ENCODE results near the gene LDHD. TPM values are rescaled to one million over a fixed set of nuclear protein-coding genes. Genes with fewer than 3 reads are reported as not detected.

The LDHD gene
- total and polyA plus RNA-seq, 3 experiments from 2014 or later = 0.10 TPM; not detected in 2

DNA sequence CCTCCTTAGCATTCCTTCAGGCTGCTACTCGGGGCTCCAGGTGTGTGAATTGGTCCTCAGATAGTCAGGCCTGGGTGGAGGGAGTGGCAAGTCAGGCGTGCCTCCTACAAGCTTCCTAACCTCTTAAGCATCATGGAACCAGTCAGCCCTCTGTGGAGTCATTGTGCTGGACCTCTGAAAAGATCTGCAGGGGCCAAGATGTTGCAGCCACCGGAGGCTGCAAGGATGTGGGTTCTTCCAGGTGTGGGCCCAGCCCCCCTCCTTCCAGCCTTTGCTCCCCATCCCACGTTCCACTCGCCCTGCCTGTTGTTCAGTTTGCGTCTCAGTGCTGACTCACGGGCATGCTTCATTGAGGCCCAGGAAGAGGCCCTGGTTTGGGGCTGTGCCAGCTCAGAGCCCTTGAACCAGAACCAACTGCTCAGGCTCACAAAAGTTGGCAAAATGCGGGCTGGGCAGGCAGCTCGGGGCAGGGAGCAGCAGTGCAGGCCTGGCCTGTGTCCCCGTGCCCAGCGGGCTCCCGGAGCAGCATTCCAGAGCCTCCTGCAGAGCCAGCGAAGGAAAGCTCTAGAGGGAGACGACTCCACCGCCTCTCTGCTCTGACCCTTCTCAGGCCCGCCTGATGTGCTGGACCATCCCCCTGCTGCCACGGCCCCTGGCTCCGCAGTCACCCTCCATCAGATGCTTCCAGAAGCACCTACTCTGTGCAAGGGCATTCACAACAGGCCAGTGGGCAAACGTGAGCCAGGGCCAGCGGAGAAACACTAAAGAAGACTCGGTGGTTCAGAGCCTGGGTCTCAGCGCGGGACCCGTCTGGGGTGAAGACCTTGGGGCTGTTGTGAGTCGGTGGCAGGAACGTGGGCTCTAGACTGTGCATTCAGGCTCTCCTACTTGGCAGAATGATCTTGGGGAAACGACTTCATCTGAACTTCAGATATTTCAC lies 7.5 kb downstream of the LDHD start:
- Mint-ChIP-seq H3K9me3 (no peaks in the 10 kb centered on the region), H3K27ac (peak overlapping the region in 7 of 8 donors; percentile 55 to 94 (median 78)), H3K36me3 (no peaks in the 10 kb centered on the region), H3K4me1 (peaks cover 29 to 36% (median 30%) of the 10 kb centered on the region in 3 donors), H3K4me3 (peak overlapping the region in 6 of 7 donors; percentile 5 to 59 (median 52)), H3K27me3 (peaks cover 0 to 9% of the 10 kb centered on the region in 2 donors)
- H3K9me3 ChIP-seq (ENCODE audit: low read length) = no peaks in the 10 kb centered on the region
- no peaks in the 10 kb centered on the region for H3K36me3 ChIP-seq (ENCODE audit: insufficient read depth, low read length)
- H3K27ac ChIP-seq (ENCODE audit: low read depth, low read length) = no peak overlapping the region
- H3K4me1 ChIP-seq (ENCODE audit: insufficient read depth, low read length) = peaks cover 32% of the 10 kb centered on the region
- POLR2A ChIA-PET = interaction anchor here (0.9 to 2.0 kb wide), 2 partner anchors 34 to 110 kb away, joined by 3 to 11 read pairs; partner anchors contain the start of gene ZNRF1
- H3K4me3 ChIP-seq (ENCODE audit: low read length) = no peak overlapping the region
- H3K27me3 ChIP-seq (ENCODE audit: insufficient read depth, low read length, poor library complexity, severe bottlenecking) = no peaks in the 10 kb centered on the region
- peak; percentile 22 to 71 (median 42) for DNase-seq
- CTCF ChIA-PET = interaction anchor here (1.0 to 4.1 kb wide), 8 partner anchors 11 to 123 kb away, joined by 3 to 27 read pairs (median 5); partner anchors contain the start of gene ZNRF1

DNA sequence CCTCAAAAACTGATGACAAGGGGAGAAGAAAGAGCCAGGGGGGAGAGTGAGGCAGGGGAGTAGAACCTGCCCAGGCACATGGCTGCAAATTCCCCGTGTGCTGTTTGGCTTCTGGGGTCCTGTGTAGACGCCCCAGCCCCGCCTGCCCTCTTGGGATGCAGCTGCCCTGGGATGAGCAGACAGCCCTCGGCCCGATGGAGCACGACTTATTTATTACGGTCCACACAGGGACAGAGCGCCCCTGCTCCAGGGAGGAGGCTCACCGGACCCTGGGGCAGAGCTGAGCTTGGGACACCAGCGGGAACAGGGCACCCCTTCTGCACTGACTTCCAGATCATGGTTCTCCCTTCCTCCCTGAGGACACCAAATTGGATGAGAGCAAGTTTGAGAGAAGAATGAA lies 9.1 kb downstream of the LDHD start:
- Histone ChIP-seq H3K9me3 (ENCODE audit: low read length) (no peaks in the 10 kb centered on the region), H3K36me3 (ENCODE audit: insufficient read depth, low read length) (no peaks in the 10 kb centered on the region), H3K27me3 (ENCODE audit: insufficient read depth, low read length, poor library complexity, severe bottlenecking) (no peaks in the 10 kb centered on the region), H3K4me3 (ENCODE audit: low read length) (no peak overlapping the region), H3K4me1 (ENCODE audit: insufficient read depth, low read length) (peaks cover 32% of the 10 kb centered on the region), H3K27ac (ENCODE audit: low read depth, low read length) (no peak overlapping the region)
- Mint-ChIP-seq H3K9me3 (no peaks in the 10 kb centered on the region), H3K36me3 (peaks cover 0 to 2% (median 0%) of the 10 kb centered on the region in 3 donors), H3K27ac (peak overlapping the region in 1 of 8 donors; percentile 80), H3K4me3 (no peak overlapping the region), H3K27me3 (peaks cover 0 to 3% of the 10 kb centered on the region in 2 donors), H3K4me1 (peaks cover 29 to 36% (median 29%) of the 10 kb centered on the region in 3 donors)
- no peak for DNase-seq
- ChIA-PET CTCF (interaction anchor here (1.0 kb wide), 1 partner anchor 109 kb away, joined by 3 read pairs; the partner anchor contains the start of gene ZNRF1), POLR2A (no interaction called here)

DNA sequence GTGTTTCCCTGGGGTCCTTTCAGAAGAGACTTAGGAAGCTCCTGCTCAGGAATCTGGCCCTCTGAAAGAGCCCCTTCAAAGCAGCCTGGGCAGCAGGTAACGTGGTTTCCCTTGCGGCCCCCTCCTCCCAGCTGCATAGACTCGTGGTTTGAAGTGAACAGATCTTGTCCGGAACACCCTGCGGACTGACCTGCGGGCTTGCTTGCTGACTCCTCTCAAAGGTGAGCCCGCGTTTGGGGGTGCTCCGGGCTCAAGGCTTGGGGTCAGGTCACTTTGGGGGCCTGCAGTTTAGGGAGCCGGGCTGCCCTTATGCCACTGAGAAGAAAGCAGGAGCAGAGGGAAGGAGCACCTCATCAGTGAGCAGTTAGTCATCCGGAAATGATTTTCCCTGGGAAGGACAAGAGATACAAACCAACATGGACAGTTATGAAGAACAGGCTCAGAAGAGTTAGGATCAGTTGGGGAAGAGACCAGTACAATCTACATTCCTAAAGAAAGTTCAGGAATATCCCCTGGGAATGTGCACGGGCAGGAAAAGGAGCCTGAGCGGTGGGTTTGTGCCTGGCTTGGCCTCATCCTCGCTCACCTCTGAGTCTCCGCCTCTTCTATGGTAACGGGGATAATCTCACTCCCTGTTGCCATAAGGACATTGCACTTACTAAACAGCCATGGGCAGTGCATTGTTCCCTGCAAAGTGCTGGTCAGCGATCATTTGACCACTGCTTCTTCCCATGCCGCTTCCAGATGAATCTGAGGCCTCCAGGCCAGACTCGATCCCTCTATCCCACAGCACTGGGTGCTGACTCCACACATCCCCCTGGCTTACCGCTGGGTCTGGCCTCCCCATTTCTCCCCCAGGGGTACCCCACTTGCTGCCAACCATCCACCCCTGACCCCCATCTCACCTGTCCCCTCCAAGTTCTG lies 10.0 kb downstream of the LDHD start:
- Histone ChIP-seq H3K9me3 (ENCODE audit: low read length) (no peaks in the 10 kb centered on the region), H3K4me3 (ENCODE audit: low read length) (no peak overlapping the region), H3K27ac (ENCODE audit: low read depth, low read length) (no peak overlapping the region), H3K27me3 (ENCODE audit: insufficient read depth, low read length, poor library complexity, severe bottlenecking) (no peaks in the 10 kb centered on the region), H3K4me1 (ENCODE audit: insufficient read depth, low read length) (peaks cover 31% of the 10 kb centered on the region), H3K36me3 (ENCODE audit: insufficient read depth, low read length) (no peaks in the 10 kb centered on the region)
- peak overlapping the region in 3 of 7 donors; percentile 25 to 41 (median 36) for H3K4me3 Mint-ChIP-seq
- peaks cover 29 to 38% (median 31%) of the 10 kb centered on the region in 3 donors for H3K4me1 Mint-ChIP-seq
- ChIA-PET CTCF (interaction anchor here (1.0 to 1.5 kb wide), 2 partner anchors 108 kb away, joined by 3 to 8 read pairs; partner anchors contain the start of gene ZNRF1), POLR2A (no interaction called here)
- no peak for DNase-seq
- no peaks in the 10 kb centered on the region for H3K9me3 Mint-ChIP-seq
- H3K36me3 Mint-ChIP-seq = peaks cover 0 to 3% (median 0%) of the 10 kb centered on the region in 3 donors
- no peaks in the 10 kb centered on the region for H3K27me3 Mint-ChIP-seq
- peak overlapping the region in 4 of 8 donors; percentile 6 to 80 (median 40) for H3K27ac Mint-ChIP-seq

DNA sequence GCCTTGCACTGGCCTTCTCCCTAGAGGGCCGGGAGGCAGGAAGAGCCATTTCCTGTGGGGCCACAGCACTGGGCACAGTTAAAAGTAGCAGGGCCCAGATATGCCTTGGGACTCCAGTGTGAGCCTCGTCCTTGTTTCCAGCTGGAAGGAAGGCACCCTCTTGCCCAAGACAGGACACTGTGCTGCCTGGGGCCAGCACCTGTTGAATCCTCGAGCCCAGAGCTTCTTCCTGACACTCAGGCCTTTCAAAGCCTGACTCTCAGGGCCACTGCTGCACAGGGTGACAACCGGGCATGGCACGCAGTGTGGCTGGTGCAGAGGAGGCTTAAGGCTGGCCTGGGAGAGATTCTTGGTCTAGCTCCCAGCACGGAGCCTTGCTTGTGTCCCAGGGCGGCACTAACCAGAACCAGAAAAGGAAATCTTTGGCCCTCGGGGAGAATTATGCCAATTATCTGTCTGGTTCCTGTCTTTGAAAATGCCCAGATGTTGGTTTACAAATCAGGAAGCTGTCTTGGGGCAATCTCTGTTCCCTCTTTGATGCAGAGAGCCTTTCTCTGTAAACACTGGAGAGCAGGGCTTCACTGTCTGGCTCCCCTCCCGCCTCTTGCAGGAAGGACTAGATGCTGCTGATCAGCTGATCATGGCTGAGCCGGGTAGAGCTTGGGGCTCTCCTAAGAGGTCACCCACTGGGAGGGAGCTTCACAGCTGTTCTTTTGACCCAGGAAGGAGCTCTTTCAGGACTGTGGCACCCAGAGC lies 11.1 kb downstream of the LDHD start:
- H3K9me3 ChIP-seq (ENCODE audit: low read length) = no peaks in the 10 kb centered on the region
- POLR2A ChIA-PET = no interaction called here
- peaks cover 24% of the 10 kb centered on the region for H3K4me1 ChIP-seq (ENCODE audit: insufficient read depth, low read length)
- no peak overlapping the region for H3K4me3 ChIP-seq (ENCODE audit: low read length)
- no peak for DNase-seq
- Mint-ChIP-seq H3K4me1 (peaks cover 23 to 34% (median 29%) of the 10 kb centered on the region in 3 donors), H3K9me3 (no peaks in the 10 kb centered on the region), H3K4me3 (no peak overlapping the region), H3K27me3 (no peaks in the 10 kb centered on the region), H3K36me3 (peaks cover 0 to 3% (median 0%) of the 10 kb centered on the region in 3 donors), H3K27ac (peak overlapping the region in 1 of 8 donors; percentile 63)
- H3K36me3 ChIP-seq (ENCODE audit: insufficient read depth, low read length) = no peaks in the 10 kb centered on the region
- CTCF ChIA-PET = interaction anchor here (1.5 kb wide), 1 partner anchor 107 kb away, joined by 8 read pairs; the partner anchor contains the start of gene ZNRF1
- H3K27me3 ChIP-seq (ENCODE audit: insufficient read depth, low read length, poor library complexity, severe bottlenecking) = no peaks in the 10 kb centered on the region
- H3K27ac ChIP-seq (ENCODE audit: low read depth, low read length) = no peak overlapping the region

DNA sequence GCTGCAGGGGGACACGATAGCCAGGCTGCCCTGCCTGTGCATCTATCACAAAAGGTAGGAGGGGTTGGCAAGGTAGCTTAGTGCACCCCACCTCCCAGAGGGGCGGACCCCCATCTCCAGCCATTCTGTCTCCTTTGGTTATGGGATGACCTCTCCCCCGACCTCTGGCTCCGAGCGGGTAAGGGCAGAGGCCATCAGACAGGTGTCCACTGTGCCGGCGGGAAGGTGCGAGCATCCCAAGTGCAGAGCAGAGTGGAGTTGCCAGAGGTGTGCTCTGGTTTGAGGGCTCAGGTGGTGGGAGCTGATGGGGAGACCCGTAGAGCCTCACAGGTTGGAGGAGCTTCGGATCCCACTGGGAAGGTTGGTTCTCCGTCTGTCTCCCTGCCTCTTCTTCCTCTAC lies 11.7 kb downstream of the LDHD start:
- Mint-ChIP-seq H3K36me3 (peaks cover 0 to 3% (median 0%) of the 10 kb centered on the region in 3 donors), H3K27ac (peak overlapping the region in 1 of 8 donors; percentile 29), H3K9me3 (no peaks in the 10 kb centered on the region), H3K4me3 (no peak overlapping the region), H3K27me3 (no peaks in the 10 kb centered on the region), H3K4me1 (peaks cover 24 to 36% (median 31%) of the 10 kb centered on the region in 3 donors)
- Histone ChIP-seq H3K4me1 (ENCODE audit: insufficient read depth, low read length) (peaks cover 24% of the 10 kb centered on the region), H3K9me3 (ENCODE audit: low read length) (no peaks in the 10 kb centered on the region), H3K4me3 (ENCODE audit: low read length) (no peak overlapping the region), H3K27ac (ENCODE audit: low read depth, low read length) (no peak overlapping the region), H3K36me3 (ENCODE audit: insufficient read depth, low read length) (no peaks in the 10 kb centered on the region), H3K27me3 (ENCODE audit: insufficient read depth, low read length, poor library complexity, severe bottlenecking) (no peaks in the 10 kb centered on the region)
- DNase-seq = no peak
- CTCF ChIA-PET = no interaction called here
- POLR2A ChIA-PET = no interaction called here

DNA sequence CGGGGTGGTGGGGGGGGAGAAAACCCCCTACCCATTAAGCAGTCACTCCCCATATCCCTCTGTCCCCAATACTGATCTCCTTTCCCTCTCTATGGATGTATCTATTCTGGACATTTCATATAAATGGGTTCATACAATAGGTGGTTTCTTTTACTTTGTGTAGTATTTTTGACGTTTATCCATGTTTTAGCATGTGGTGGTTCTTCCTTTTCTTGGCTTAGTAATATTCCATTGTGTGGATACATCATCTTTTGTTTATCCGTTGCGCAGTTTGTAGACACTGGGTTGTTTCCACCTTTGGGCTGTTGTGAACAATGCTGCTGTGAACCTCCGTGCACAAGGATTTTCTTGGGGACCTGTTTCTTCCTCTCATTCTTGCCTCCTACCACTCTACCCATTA lies 12.6 kb downstream of the LDHD start:
- no peaks in the 10 kb centered on the region for H3K9me3 Mint-ChIP-seq
- ChIA-PET POLR2A (no interaction called here), CTCF (no interaction called here)

DNA sequence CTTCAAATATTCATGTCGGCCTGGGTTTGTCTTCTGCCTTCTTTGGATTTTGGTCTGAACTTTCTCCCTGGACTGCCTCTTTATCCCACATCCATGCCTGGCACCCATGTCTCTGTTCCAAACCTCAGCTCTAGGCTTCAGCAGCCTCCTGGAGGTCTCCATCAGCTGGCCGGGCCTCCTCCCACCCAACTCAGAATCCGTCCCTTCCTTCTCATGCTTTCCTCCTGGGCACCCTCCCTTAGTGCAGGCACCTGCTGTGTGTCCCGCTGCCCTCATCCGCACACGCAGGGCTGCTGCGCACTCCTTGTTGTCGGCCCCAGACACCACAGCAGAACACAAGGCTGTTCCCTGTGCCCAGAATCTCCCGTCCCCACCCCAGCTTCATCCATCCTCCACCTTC lies 14.0 kb downstream of the LDHD start:
- no peaks in the 10 kb centered on the region for H3K27me3 ChIP-seq (ENCODE audit: insufficient read depth, low read length, poor library complexity, severe bottlenecking)
- Mint-ChIP-seq H3K9me3 (no peaks in the 10 kb centered on the region), H3K27me3 (no peaks in the 10 kb centered on the region), H3K4me3 (peak overlapping the region in 1 of 7 donors; percentile 73), H3K27ac (peak overlapping the region in 5 of 8 donors; percentile 38 to 86 (median 70)), H3K36me3 (peaks cover 0 to 3% (median 0%) of the 10 kb centered on the region in 3 donors), H3K4me1 (peaks cover 27 to 38% (median 37%) of the 10 kb centered on the region in 3 donors)
- H3K4me3 ChIP-seq (ENCODE audit: low read length) = no peak overlapping the region
- no peak for DNase-seq
- no peaks in the 10 kb centered on the region for H3K9me3 ChIP-seq (ENCODE audit: low read length)
- no peak overlapping the region for H3K27ac ChIP-seq (ENCODE audit: low read depth, low read length)
- no peaks in the 10 kb centered on the region for H3K36me3 ChIP-seq (ENCODE audit: insufficient read depth, low read length)
- ChIA-PET CTCF (interaction anchor here (3.1 kb wide), 1 partner anchor 9 kb away, joined by 19 read pairs; no protein-coding TSS in a partner anchor), POLR2A (no interaction called here)
- peaks cover 31% of the 10 kb centered on the region for H3K4me1 ChIP-seq (ENCODE audit: insufficient read depth, low read length)

More for the DNA sequence above, 12.6 kb downstream of the LDHD start:
- H3K27me3 ChIP-seq (ENCODE audit: insufficient read depth, low read length, poor library complexity, severe bottlenecking) = no peaks in the 10 kb centered on the region
- H3K4me1 ChIP-seq (ENCODE audit: insufficient read depth, low read length) = peaks cover 24% of the 10 kb centered on the region
- Mint-ChIP-seq H3K36me3 (peaks cover 0 to 3% (median 0%) of the 10 kb centered on the region in 3 donors), H3K4me3 (no peak overlapping the region), H3K27ac (peak overlapping the region in 3 of 8 donors; percentile 7 to 60 (median 13)), H3K4me1 (peaks cover 25 to 37% (median 32%) of the 10 kb centered on the region in 3 donors), H3K27me3 (no peaks in the 10 kb centered on the region)
- DNase-seq = no peak
- no peaks in the 10 kb centered on the region for H3K36me3 ChIP-seq (ENCODE audit: insufficient read depth, low read length)
- H3K4me3 ChIP-seq (ENCODE audit: low read length) = no peak overlapping the region
- no peak overlapping the region for H3K27ac ChIP-seq (ENCODE audit: low read depth, low read length)
- no peaks in the 10 kb centered on the region for H3K9me3 ChIP-seq (ENCODE audit: low read length)
